ENCODE measurements around the gene DDHD1.
A peak's percentile ranks its signal among the peaks of the same experiment; 100 is the strongest.

Gene DDHD1

DNA sequence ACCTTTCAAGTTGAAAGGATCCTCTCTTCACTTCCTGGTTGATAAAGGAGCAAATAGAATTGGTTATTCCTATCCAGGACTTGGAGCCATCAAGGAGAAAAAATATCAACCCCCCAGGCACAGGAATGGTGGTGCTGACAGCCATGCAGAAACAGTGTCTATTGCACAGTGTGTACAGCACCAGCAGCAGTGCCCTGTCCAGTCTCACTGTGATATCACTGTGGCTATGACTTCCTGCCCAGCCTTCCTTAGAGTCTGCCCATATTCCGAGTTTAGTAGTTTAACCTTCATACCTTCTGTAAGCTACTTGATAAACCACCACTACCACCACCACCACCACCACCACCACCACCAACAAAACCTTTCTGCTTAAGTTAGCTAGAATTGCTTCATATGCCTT lies 157.1 kb downstream of the DDHD1 start:
- DNase-seq (ENCODE audit: low read depth) = no peak

DNA sequence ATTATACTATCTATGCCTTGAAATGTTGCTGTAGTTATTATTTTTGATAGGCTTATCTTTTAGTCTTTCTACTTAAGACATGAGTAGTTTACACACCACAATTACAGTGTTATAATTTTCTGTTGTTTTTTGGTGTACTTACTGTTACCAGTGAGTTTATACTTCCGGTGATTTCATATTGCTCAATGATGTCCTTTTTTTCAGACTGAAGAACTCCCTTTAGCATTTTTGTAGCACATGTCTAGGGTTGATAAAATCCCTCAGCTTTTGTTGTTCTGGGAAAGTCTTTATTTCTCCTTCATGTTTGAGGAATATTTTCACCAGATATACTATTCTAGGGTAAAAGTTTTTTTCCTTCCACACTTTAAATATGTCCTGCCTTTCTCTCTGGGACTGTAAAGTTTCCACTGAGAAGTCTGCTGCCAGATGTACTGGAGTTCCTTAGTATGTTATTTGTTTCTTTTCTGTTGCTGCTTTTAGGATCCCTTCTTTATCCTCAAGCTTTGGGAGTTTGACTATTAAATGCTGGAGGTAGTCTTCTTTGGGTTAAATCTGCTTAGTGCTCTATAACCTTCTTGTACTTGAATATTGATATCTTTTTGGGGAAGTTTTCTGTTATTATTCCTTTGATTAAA lies 160.8 kb downstream of the DDHD1 start:
- DNase-seq (ENCODE audit: low read depth) = peak; percentile 64

DNA sequence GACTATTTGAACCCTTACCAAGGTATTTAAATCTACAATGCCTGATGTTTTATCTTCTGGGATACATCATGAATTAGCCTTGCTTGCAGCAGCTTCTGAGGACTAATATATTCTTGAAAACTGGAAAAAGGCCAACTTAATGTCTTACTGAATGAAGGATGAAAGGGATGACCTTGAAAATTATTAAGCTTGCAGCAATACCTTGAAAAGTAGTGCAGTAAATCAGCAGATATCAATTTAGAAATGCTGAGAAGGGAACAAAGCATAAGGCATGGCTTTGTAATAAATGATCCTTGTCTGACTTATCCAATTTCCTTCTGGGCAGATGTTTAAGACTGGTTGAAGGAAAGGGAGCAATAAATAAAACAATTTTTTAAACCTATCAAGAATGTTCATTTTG lies 165.0 kb downstream of the DDHD1 start:
- peak; percentile 54 for DNase-seq (ENCODE audit: low read depth)

DNA sequence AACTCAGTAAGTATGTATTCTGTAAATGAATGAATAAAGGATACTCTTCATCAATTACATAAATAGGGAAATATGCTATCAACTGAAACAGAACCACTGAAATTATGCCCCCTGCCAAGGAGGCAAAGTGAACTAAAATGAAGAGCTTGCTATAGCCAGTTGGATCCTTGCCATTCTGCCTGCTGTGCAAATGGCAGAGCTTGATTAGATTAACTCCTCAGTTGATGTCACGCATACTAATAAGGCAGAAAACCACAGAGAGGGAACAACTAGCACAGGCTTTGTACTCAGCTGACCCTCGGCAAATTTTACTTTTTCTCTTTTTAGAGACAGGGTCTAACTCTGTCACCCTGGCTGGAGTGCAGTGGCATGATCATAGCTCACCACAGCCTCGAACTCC lies 165.6 kb downstream of the DDHD1 start:
- no peak for DNase-seq (ENCODE audit: low read depth)

DNA sequence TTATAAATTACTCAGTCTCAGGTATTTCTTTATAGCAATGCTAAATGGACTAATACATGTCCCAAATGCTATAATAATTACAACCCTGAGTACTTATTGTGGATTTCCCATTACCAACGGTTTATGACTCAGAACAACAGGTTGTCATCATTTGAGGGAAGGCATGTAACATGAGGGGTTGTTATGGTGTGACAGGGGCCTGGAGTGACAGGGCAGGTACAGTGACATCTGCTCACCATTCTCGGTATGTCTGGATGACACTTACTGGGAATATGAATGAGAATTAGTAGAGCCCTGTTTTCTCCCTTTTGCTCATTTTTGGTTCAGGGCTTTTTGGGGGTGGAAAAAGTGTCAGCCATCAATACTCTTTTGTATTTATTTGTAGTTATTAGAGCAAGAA lies 166.1 kb downstream of the DDHD1 start:
- DNase-seq (ENCODE audit: low read depth) = no peak
